HFFc6 (cell line): ENCODE data around the gene SBK1. TPM values are rescaled to one million over a fixed set of nuclear protein-coding genes. Genes with fewer than 3 reads are reported as not detected.

ENCODE experiments used
- DNase-seq: peaks from one replicate; pipeline ENCODE4 v3.0.0-alpha.2; 2018
- H3K27ac Mint-ChIP-seq: 2 replicates; pipeline ENCODE4 v1.8.0; 2020; ENCODE audit warnings: mild to moderate bottlenecking, mixed read lengths
- H3K27me3 Mint-ChIP-seq: 2 replicates; pipeline ENCODE4 v1.8.0; 2021; ENCODE audit warnings: mild to moderate bottlenecking, moderate library complexity, mixed read lengths; ENCODE audit not compliant: insufficient read depth
- H3K36me3 Mint-ChIP-seq: 2 replicates; pipeline ENCODE4 v1.8.0; 2021; ENCODE audit warnings: low read depth, mixed read lengths
- H3K4me1 Mint-ChIP-seq: 2 replicates; pipeline ENCODE4 v1.8.0; 2020; ENCODE audit warnings: low read depth, mixed read lengths
- H3K4me3 Mint-ChIP-seq: 2 replicates; pipeline ENCODE4 v1.8.0; 2020; ENCODE audit warnings: mild to moderate bottlenecking, moderate library complexity, mixed read lengths
- H3K9me3 Mint-ChIP-seq: 2 replicates; pipeline ENCODE4 v1.8.0; 2020; ENCODE audit warnings: mild to moderate bottlenecking, mixed read lengths
- total RNA-seq, 6 experiments: library from RNA; stranded (reverse); fragmentation: NEBNext Ultra II Directional; extraction: Animal tissue kit (Norgen Biotek cat#: 25700); gene quantifications; 2 replicates in 1 of 6; 3 replicates in 5 of 6; pipeline ENCODE4 v1.2.3, GENCODE V29; 2021
- TF ChIP-seq, protein P1 (sequence below): fragments of 200-600 bp; sonication (generic); IDR thresholded peaks from 2 replicates; pipeline ENCODE4 v1.5.0; 2021; ENCODE audit warnings: antibody characterized with exemption, mild to moderate bottlenecking

SBK1 gene
- total RNA-seq, 6 experiments from 2014 or later = not detected

DNA sequence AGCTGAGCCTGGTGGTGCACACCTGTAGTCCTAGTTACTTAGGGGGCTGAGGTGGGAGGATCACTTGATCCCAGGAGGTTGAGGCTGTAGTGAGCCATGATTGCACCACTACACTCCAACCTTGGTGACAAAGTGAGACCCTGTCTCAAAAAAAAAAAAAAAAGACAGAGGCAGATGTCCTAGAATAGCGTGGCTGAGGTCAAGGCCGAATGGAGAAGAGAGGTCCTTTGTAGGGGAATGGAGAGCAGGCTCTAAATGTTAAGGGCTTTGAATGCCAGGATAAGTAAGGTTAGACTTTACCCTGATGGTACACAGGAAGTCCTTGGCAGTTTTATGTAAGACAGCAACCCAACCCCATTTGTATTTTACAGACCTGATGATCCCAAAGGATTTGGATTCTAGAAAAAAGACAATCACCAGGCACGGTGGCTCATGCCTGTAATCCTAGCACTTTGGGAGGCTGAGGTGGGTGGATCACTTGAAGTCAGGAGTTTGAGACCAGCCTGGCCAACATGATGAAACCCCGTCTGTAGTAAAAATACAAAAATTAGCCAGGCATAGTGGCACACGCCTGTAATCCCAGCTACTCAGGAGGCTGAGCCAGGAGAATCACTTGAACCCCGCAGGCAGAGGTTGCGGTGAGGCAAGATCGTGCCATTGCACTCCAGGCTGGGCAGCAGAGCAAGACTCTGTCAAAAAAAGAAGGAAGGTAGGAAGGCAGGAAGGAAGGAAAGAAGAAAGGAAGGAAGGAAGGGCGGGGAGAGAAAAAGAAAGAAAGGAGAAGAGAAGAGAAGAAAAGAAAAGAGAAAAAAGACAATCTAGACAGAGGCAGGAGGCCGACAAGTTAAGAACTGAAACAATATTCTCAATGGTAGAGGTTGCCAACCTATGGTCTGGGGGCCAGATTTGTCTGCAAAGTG, 2.1 kb upstream of the SBK1 start:
- Mint-ChIP-seq H3K27me3 (peaks cover 63% of the 10 kb centered on the region), H3K4me1 (peaks cover 5% of the 10 kb centered on the region; the same call in 1 of the 2 replicates), H3K9me3 (no peaks in the 10 kb centered on the region), H3K36me3 (no peaks in the 10 kb centered on the region), H3K27ac (no peak overlapping the region), H3K4me3 (no peak overlapping the region)
- TF ChIP-seq, protein P1, sequence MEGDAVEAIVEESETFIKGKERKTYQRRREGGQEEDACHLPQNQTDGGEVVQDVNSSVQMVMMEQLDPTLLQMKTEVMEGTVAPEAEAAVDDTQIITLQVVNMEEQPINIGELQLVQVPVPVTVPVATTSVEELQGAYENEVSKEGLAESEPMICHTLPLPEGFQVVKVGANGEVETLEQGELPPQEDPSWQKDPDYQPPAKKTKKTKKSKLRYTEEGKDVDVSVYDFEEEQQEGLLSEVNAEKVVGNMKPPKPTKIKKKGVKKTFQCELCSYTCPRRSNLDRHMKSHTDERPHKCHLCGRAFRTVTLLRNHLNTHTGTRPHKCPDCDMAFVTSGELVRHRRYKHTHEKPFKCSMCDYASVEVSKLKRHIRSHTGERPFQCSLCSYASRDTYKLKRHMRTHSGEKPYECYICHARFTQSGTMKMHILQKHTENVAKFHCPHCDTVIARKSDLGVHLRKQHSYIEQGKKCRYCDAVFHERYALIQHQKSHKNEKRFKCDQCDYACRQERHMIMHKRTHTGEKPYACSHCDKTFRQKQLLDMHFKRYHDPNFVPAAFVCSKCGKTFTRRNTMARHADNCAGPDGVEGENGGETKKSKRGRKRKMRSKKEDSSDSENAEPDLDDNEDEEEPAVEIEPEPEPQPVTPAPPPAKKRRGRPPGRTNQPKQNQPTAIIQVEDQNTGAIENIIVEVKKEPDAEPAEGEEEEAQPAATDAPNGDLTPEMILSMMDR = no peak
- DNase-seq = no peak

DNA sequence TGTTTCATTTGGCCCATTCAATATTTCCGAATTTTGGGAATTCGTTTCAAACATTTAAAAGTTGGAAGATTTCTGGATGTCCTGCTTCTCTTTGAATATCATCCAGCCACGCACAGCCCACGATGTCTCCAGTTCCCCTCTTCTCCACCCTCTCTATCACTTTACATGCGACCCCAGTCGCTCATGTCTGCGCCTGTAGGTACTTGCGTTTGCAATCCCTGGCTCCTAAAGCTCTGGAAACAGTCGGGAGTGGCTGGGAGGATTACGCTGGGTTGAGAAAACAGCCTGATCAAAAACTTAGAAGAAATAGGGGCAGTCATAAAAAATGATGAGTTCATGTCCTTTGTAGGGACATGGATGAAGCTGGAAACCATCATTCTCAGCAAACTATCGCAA, 1.5 kb upstream of the SBK1 start:
- Mint-ChIP-seq H3K9me3 (no peaks in the 10 kb centered on the region), H3K4me1 (peaks cover 5% of the 10 kb centered on the region; the same call in 1 of the 2 replicates), H3K27me3 (peaks cover 63% of the 10 kb centered on the region), H3K4me3 (no peak overlapping the region), H3K36me3 (no peaks in the 10 kb centered on the region), H3K27ac (no peak overlapping the region)
- DNase-seq = no peak
- TF ChIP-seq, protein P1 = no peak

DNA sequence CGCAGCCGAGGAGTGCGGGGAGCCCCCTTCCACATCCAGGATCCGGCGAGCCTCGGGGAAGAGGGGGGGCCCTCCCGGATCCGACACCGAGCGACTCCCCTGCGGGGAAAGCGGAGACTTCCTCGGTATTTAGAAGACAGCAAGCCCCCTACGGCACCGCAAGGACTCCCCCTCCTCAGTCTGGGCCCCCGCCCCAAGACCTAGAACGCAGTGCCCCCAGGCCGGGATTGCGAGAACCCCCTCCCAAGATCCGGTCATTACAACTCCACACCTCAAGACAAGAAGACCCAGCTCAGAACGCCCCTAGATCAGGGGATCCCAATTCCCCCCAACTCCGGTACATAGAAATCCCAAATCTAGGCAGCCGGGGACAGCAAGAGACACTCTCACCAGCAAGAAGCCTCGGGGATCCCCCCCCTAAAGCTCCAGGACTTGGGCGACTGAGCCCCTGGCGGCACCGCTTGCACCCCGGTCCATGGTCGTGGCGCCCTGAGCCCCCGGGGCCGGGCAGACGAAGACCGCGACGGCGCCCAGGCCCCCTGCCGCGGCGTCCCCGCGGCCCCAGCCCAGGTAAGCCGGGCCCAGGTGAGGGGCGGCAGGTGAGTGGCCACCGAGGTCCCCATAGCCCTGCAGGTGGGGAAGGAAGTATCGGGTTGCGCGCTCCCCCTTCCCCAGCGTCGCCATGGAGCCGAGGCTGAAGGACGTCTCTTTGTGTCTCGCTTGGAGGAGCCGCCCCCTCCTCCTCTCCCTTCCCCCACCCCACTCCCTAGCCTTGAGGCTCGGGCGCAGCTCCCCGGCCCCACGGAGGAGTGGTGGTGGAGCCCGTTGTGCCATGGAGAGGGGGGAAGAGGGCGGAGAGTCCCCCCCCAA, 641 bp downstream of the SBK1 start:
- H3K4me1 Mint-ChIP-seq = peaks cover 5% of the 10 kb centered on the region; the same call in 1 of the 2 replicates
- H3K4me3 Mint-ChIP-seq = peak overlapping the region; percentile 69
- TF ChIP-seq, protein P1 = no peak
- no peak for DNase-seq
- no peaks in the 10 kb centered on the region for H3K9me3 Mint-ChIP-seq
- H3K36me3 Mint-ChIP-seq = no peaks in the 10 kb centered on the region
- H3K27ac Mint-ChIP-seq = no peak overlapping the region
- peaks cover 58% of the 10 kb centered on the region for H3K27me3 Mint-ChIP-seq

DNA sequence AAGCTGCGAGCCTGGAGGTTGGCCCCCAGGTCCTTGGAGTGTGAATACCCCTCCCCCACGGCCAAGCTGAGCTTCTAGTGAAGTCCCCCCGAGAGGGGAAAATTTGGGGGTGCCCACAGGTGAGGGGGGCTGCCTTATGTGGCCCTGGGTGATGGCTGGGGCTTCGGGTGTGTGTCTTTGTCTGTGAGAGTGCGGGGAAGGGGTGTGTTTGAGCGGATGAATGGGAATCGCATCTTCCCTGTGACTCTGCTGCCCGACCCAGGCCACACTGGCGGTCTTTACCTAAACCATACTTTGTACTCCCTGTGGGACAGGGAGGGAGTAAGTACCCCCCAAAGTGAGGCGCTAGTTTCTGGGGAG, 1.3 kb downstream of the SBK1 start:
- H3K27me3 Mint-ChIP-seq = peaks cover 57% of the 10 kb centered on the region
- H3K4me1 Mint-ChIP-seq = peaks cover 5% of the 10 kb centered on the region; the same call in 1 of the 2 replicates
- no peak overlapping the region for H3K4me3 Mint-ChIP-seq
- H3K36me3 Mint-ChIP-seq = no peaks in the 10 kb centered on the region
- no peak for DNase-seq
- no peaks in the 10 kb centered on the region for H3K9me3 Mint-ChIP-seq
- TF ChIP-seq, protein P1 = no peak
- no peak overlapping the region for H3K27ac Mint-ChIP-seq

DNA sequence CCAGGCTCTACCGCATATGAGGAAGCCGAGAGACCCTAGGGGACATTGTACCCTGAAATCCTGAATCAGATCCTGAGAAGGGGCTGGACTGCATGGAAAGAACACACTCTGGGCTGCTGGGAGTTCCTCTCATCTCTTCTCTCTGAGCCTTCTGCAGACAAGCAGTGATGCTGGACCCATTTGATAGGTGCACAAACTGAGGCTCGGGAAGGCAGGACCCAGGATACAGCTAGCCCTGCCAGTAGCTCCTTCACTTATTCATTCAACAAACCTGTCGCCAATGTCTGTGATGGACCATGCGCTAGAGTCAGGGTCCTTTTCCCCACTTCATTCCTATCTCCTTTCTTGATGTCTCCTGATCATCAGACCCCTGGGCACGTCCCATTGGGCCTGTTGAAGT, 1.9 kb downstream of the SBK1 start:
- no peak for DNase-seq
- no peak overlapping the region for H3K4me3 Mint-ChIP-seq
- H3K9me3 Mint-ChIP-seq = no peaks in the 10 kb centered on the region
- peaks cover 50% of the 10 kb centered on the region for H3K27me3 Mint-ChIP-seq
- H3K36me3 Mint-ChIP-seq = no peaks in the 10 kb centered on the region
- no peak overlapping the region for H3K27ac Mint-ChIP-seq
- TF ChIP-seq, protein P1 = no peak
- H3K4me1 Mint-ChIP-seq = peaks cover 5% of the 10 kb centered on the region; the same call in 1 of the 2 replicates
